ENCODE data around the gene PRAMEF10.
"Not testable (repeated sequence)": the region's sequence is repeated elsewhere in the genome, so short reads cannot be mapped to it uniquely, and the experiment has no call there.

- TF ChIP-seq REST (IDR thresholded peaks at IDR 0.05; ENCODE audit: insufficient read depth in 1 of 2, low read depth in 2 of 2, low read length in 1 of 2); CTCF (IDR thresholded peaks at IDR 0.05); TCF7L2 (IDR thresholded peaks at IDR 0.05; ENCODE audit: low read depth, low read length): not testable (repeated sequence)
These were observed 5.9 kb upstream of the PRAMEF10 start for GRCh38 chr1:12903793-12904572.

Data from Panc1 (cell line).